K562 (cell line): ENCODE measurements around the gene PARD6B. TPM values are rescaled to one million over a fixed set of nuclear protein-coding genes. Genes with fewer than 3 reads are reported as not detected.
A peak's percentile ranks its signal among the peaks of the same experiment; 100 is the strongest.

Source experiments
- ELK1 ChIP-seq: sonication (generic); formaldehyde crosslinking; IDR thresholded peaks from 2 replicates; pipeline ENCODE4 v1.8.1; 2022; ENCODE audit warnings: missing genetic modification reagents
- FOXA3 ChIP-seq, 2 experiments: fragments of 450-650 bp in 1 of 2; sonication (generic) in 1 of 2; formaldehyde crosslinking; IDR thresholded peaks in 1 of 2; conservative IDR thresholded peaks in 1 of 2; 2 replicates each; pipeline versions ENCODE4 v1.4.0 to v1.8.0; 2020 to 2022; ENCODE audit warnings: mild to moderate bottlenecking in 2 of 2, missing genetic modification reagents in 1 of 2
- KAT8 ChIP-seq: fragments of 450-650 bp; IDR thresholded peaks from 2 replicates; pipeline ENCODE4 v1.6.1; 2016; ENCODE audit warnings: low read depth, mild to moderate bottlenecking
- NFIC ChIP-seq: fragments of 450-650 bp; IDR thresholded peaks from 2 replicates; pipeline ENCODE4 v1.6.1; 2017; ENCODE audit warnings: mild to moderate bottlenecking, inconsistent platforms
- PBX2 ChIP-seq, 2 experiments: IDR thresholded peaks in 1 of 2; conservative IDR thresholded peaks in 1 of 2; 2 replicates each; pipeline ENCODE4 v1.6.1; 2016; ENCODE audit warnings: low read depth in 2 of 2, mild to moderate bottlenecking in 1 of 2, missing compliant biosample characterization in 1 of 2, missing genetic modification characterization in 1 of 2, moderate library complexity in 1 of 2
- RB1 ChIP-seq: fragments of 450-650 bp; IDR thresholded peaks from 2 replicates; pipeline ENCODE4 v1.6.1; 2017; ENCODE audit warnings: low read depth, mild to moderate bottlenecking
- SIX5 ChIP-seq, 2 experiments: IDR thresholded peaks; 2 replicates each; pipeline ENCODE4 v1.6.1; 2011; ENCODE audit warnings: low read length in 2 of 2, borderline replicate concordance in 1 of 2, low read depth in 1 of 2, mild to moderate bottlenecking in 1 of 2, moderate library complexity in 1 of 2; ENCODE audit not compliant: insufficient read depth in 1 of 2
- SMC3 ChIP-seq: conservative IDR thresholded peaks from 2 replicates; pipeline ENCODE4 v1.6.1; 2011; ENCODE audit warnings: low read depth, low read length, improper control_type of control experiment; ENCODE audit not compliant: insufficient read depth
- SRF ChIP-seq, 2 experiments: fragments of 250-450, 450-650 bp in 1 of 2; sonication (Bioruptor Pico) in 1 of 2; sonication (generic) in 1 of 2; formaldehyde crosslinking; IDR thresholded peaks; 2 replicates each; pipeline versions ENCODE4 v1.5.0 to v1.5.1; 2020 to 2022; ENCODE audit warnings: mild to moderate bottlenecking in 1 of 2, missing genetic modification reagents in 1 of 2
- THRB ChIP-seq: fragments of 450-650 bp; formaldehyde crosslinking; conservative IDR thresholded peaks from 2 replicates; pipeline ENCODE4 v1.4.0; 2022; ENCODE audit warnings: mild to moderate bottlenecking, missing genetic modification characterization
- TRIM24 ChIP-seq, 2 experiments: fragments of 450-650 bp; IDR thresholded peaks; 2 replicates each; pipeline ENCODE4 v1.6.1; 2016
- ZBTB11 ChIP-seq, 3 experiments: fragments of 200-800 bp in 1 of 3; fragments of 250-450 bp in 1 of 3; fragments of 450-650 bp in 1 of 3; sonication (Bioruptor Pico) in 1 of 3; sonication (Bioruptor generic) in 1 of 3; formaldehyde crosslinking in 1 of 3; IDR thresholded peaks; 2 replicates each; pipeline versions ENCODE4 v1.6.1 to v1.8.0; 2016 to 2022; ENCODE audit warnings: mild to moderate bottlenecking in 2 of 3, missing genetic modification characterization in 2 of 3, missing compliant biosample characterization in 1 of 3, moderate library complexity in 1 of 3
- ZBTB43 ChIP-seq: sonication (generic); formaldehyde crosslinking; IDR thresholded peaks from 2 replicates; pipeline ENCODE4 v1.8.0; 2023; ENCODE audit warnings: mild to moderate bottlenecking, missing genetic modification reagents
- ZNF165 ChIP-seq: fragments of 250-450 bp; sonication (Bioruptor Pico); IDR thresholded peaks from 2 replicates; pipeline ENCODE4 v1.4.0; 2020; ENCODE audit warnings: borderline replicate concordance
- polyA plus RNA-seq, 8 experiments: library from polyadenylated mRNA; depleted of rRNA in 4 of 8; stranded (reverse) in 5 of 8; unstranded in 3 of 8; fragments of >200 nt; fragmentation: Nextera tagmentation in 2 of 8; fragmentation: Illumina TruSeq in 1 of 8; extraction: Ambion mirVana in 2 of 8; extraction: Trizol in 1 of 8; gene quantifications; 2 replicates each; pipeline versions ENCODE4 v1.2.1 to v1.2.3, GENCODE V29; 2011 to 2014; ENCODE audit warnings: inconsistent platforms in 1 of 8, missing spikeins in 1 of 8
- total RNA-seq, 7 experiments: library from RNA; depleted of rRNA in 6 of 7; stranded (reverse); fragments of >200 nt in 6 of 7; fragmentation: Illumina TruSeq in 2 of 7; extraction: Trizol in 2 of 7; gene quantifications; 2 replicates each; pipeline versions ENCODE4 v1.2.1 to v1.2.3, GENCODE V29; 2011 to 2021; ENCODE audit warnings: low replicate concordance in 1 of 7

The PARD6B gene
- total and polyA plus RNA-seq, 9 of the 15 experiments (the other 6 are each of a cell fraction or from before 2014, with no cell fraction given), result 1.7 to 12.3 (median 5.5) TPM

- TF ChIP-seq PBX2 (CRISPR knock-in tag; IDR thresholded peaks at IDR 0.05; ENCODE audit: low read depth) (no peak), PBX2 (tag; conservative IDR thresholded peaks at IDR 0.05; ENCODE audit: low read depth) (no peak), RB1 (peak; percentile 76; the same call in 1 of the 2 replicates), FOXA3 (CRISPR knock-in tag; conservative IDR thresholded peaks at IDR 0.05 in 1 of 2, IDR thresholded peaks at IDR 0.05 in 1 of 2) (no peak; a peak in 1 of 4 replicates), ZBTB43 (CRISPR knock-in tag) (no peak), SIX5 (IDR thresholded peaks at IDR 0.05; ENCODE audit: borderline replicate concordance in 1 of 2, insufficient read depth in 1 of 2, low read depth in 1 of 2, low read length in 2 of 2) (0 out of 4 replicates have a peak, but pooled peaks of 1 of the 2 experiments have one; percentile 12), SMC3 (no peak), ZNF165 (no peak), NFIC (peak; percentile 96), TRIM24 (IDR thresholded peaks at IDR 0.05) (peak; percentile 92 to 93), SRF (CRISPR knock-in tag; IDR thresholded peaks at IDR 0.05) (peak in 1 of 2 experiments; percentile 71; a peak in 1 of 4 replicates), ZBTB11 (CRISPR knock-in tag; IDR thresholded peaks at IDR 0.05) (peak in 2 of 3 experiments; percentile 56 to 81; a peak in 3 of 6 replicates), THRB (CRISPR knock-in tag) (no peak), ELK1 (CRISPR knock-in tag) (no peak), KAT8 (no peak)
These were observed 40.5 kb upstream of the PARD6B start, which contains the start of gene RIPOR3 (continued) for GRCh38 chr20:50690650-50691572.
